ENCODE results near the gene OR2T2.
"Not testable (repeated sequence)": the region's sequence is repeated elsewhere in the genome, so short reads cannot be mapped to it uniquely, and the experiment has no call there.

Gene OR2T2

DNA sequence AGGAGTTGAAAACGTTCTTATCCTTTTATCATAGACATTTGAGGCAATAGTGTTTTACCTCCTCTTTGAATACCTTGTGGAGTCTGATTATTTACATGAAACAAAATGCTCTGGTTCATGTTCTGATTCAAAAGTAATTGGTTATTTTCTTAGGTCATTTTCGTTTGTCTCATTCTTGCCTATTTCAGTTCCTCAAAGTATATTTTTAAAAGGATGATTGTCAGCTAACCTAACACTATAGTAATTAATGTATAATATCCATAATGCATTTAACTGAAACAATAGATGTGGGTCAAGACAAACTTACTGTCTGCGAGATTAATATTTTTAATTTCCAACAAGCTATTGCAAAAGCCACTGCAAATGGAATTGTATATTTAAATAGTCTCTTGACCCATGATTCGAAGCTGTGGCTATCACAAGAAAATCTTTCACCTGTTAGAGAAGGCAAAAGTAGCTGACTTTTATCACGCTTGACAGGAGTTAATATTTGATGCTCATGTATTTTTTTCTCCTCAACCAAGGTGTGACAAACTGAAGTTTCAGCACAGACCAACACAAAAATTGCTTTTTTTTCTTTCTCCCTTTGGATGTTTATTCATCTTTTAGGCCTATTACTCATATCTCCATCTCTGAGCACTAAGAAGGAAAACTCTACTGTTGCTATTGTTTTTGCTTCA lies 5.2 kb downstream of the OR2T2 start:
- DNase-seq (ENCODE audit: low read depth, low spot score), result not testable (repeated sequence)

DNA sequence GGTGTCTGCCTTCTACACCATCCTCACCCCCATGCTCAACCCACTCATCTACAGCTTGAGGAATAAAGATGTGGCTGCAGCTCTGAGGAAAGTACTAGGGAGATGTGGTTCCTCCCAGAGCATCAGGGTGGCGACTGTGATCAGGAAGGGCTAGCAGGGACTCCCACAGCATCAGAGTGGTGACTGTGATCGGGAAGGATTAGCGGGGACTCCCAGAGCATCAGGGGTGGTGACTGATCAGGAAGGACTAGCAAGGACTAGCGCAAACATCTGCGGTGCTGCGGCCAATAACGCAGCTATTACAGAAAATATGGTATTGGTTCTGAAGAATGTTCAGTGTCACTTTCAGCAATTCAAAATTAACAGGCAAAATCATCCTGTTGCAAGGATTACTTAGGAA lies 8.2 kb downstream of the OR2T2 start:
- not testable (repeated sequence) for DNase-seq (ENCODE audit: low read depth, low spot score)

- not testable (repeated sequence) for DNase-seq (ENCODE audit: low read depth, low spot score)
Observed at GRCh38 chr1:248455045-248455444, 9.6 kb downstream of the OR2T2 start.

DNA sequence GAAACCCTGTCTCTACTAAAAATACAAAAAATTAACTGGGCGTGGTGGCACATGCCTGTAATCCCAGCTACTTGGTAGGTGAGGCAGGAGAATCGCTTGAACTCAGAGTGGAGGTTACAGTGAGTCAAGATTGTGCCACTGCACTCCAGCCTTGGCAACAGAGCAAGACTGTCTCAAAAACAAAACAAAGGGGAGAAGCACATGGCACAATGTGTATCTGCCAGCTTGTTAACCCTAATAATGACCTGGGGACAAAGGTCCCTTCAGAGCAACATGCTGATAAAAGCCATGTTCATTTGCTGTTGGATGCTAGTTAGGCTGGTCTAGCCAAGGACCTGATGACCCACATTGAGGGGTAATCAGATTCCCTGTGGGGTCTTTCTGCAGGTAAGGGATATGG lies 11.2 kb downstream of the OR2T2 start:
- not testable (repeated sequence) for DNase-seq (ENCODE audit: low read depth, low spot score)

GRCh38 chr1:248459117-248459516 lies 13.7 kb downstream of the OR2T2 start:
- DNase-seq (ENCODE audit: low read depth, low spot score), result not testable (repeated sequence)

DNA sequence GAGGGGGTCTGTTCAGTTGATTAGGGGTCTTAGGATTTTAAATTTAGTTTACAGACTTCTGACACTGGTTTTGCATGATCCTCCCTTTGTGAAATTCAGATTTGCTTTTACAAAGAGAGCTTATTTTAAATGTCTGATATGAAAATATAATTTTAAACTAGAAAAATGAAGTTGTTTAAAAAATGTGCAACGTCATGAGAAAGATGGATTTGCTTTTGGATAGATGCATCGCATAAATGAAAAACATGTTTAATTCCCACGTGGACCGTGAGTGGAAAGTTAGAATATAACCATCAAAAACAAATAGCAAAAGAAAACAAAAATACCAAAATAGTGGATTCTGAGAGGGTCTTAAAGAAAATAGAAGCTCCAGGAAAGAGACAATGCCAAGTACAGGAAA lies 25.7 kb downstream of the OR2T2 start:
- no peak for DNase-seq (ENCODE audit: low read depth, low spot score)

GRCh38 chr1:248472111-248472510 lies 26.7 kb downstream of the OR2T2 start:
- not testable (repeated sequence) for DNase-seq (ENCODE audit: low read depth, low spot score)

DNA sequence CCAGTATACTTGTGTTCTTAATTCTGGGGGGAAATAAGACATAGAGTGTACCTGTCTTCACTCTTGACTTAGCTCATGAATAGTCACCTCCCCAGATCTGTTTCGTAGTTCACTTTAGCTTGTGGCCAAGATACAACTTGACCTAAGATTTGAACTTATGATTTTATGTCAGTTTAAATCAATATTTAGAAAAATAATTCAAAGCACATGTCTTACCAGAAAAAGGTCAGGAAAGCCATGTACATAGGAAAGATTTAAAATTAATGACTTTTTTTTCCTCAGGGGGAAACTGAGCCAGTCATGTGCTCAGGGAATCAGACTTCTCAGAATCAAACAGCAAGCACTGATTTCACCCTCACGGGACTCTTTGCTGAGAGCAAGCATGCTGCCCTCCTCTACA lies 27.6 kb downstream of the OR2T2 start, which contains the start of gene OR2T3:
TSS of gene OR2T3 (plus strand) at position 301 of the 400 bp plus-strand sequence. CDS start at position 301, 0 bp downstream.
- DNase-seq (ENCODE audit: low read depth, low spot score), result not testable (repeated sequence)

- not testable (repeated sequence) for DNase-seq (ENCODE audit: low read depth, low spot score)
Observed at GRCh38 chr1:248475660-248476059, 30.2 kb downstream of the OR2T2 start.

DNA sequence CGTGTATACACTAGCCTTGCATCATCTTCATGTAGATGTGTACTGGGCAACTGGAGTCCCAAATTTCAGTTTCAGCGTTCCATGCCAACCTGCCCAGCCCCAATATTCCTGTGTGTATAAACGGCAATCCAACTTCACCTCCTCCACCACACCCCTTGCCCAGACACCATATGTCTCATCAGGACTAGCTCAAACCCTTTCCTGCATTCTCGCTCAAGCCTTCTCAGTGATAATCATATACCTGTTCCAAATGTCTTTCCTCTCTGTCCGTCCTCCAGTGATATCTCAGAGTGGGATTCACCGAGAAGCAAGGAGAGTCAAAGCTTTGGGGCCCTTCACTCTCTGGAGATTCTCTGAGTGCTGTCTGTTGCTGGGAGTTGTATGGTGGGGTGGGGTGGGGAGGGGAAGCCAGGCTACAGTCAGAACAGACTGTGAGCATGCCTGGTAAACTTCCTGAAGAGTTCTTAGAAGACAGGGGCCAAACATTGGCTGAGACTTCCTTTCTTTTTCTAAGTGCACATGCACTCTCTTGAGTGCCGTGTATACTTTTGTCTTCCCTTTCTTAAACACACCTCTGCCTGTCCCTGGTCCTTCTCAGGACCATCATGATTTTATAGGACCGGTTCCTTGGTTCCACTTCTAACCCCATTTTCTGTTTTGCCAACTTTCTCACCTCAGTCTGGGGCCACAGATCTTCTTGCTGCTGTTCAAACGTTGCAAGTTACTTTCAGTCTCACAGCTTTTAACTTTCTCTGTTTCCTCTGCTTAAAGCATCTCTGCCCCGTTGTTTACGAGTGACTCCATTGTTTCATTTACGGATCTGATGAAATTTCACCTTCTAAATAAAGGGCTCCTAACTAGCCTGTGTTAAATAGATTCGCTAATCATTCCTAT lies 36.5 kb downstream of the OR2T2 start:
- DNase-seq (ENCODE audit: low read depth, low spot score), result not testable (repeated sequence)

DNA sequence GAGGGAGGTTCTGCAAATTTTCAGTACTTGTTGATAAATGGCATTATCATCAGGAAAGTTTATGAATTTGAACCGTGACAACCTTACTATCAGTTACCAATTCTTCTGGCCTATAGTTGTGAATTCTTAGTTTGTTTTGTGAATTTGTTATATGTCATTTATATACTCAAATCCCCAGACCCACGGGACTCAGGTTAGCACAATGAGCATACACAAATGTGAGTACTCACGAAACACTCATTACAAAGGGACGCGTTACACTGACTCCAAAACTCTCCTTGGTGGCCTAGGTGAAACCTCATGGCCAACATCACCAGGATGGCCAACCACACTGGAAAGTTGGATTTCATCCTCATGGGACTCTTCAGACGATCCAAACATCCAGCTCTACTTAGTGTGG lies 42.9 kb downstream of the OR2T2 start, which contains the start of gene OR2T5:
TSS of gene OR2T5 (plus strand) at position 301 of the 400 bp plus-strand sequence. CDS start at position 301, 0 bp downstream.
- not testable (repeated sequence) for DNase-seq (ENCODE audit: low read depth, low spot score)

- not testable (repeated sequence) for DNase-seq (ENCODE audit: low read depth, low spot score)
Observed at GRCh38 chr1:248496661-248497060, 51.2 kb downstream of the OR2T2 start.

- not testable (repeated sequence) for DNase-seq (ENCODE audit: low read depth, low spot score)
Observed at GRCh38 chr1:248500305-248501035, 55.0 kb downstream of the OR2T2 start.

All from iPS DF 19.7 (cell line).